GM18505 (cell line): Measurements from ENCODE around the gene ARHGAP22.

Experiments used
- ATAC-seq: cut with Tn5 transposase; IDR thresholded peaks from one replicate; pipeline ENCODE4 v1.9.1; 2021; ENCODE audit not compliant: unreplicated experiment
- POLR2A ChIP-seq: IDR thresholded peaks from 4 replicates; pipeline ENCODE4 v1.6.1; 2011; ENCODE audit warnings: borderline replicate concordance; ENCODE audit not compliant: insufficient read depth, insufficient read length; ENCODE audit errors: extremely low read depth

Gene ARHGAP22

GRCh38 chr10:48477141-48477540 is 127.7 kb downstream of the ARHGAP22 start:
- no peak for TF ChIP-seq POLR2A
- no peak for ATAC-seq

- no peak for TF ChIP-seq POLR2A
Observed at GRCh38 chr10:48476279-48476982, 128.4 kb downstream of the ARHGAP22 start.

GRCh38 chr10:48475943-48476278 is 129.0 kb downstream of the ARHGAP22 start:
- TF ChIP-seq POLR2A, result no peak
- ATAC-seq, result no peak

More at GRCh38 chr10:48476279-48476982, 128.4 kb downstream of the ARHGAP22 start:
- ATAC-seq, result no peak

- ATAC-seq, result no peak
- no peak for TF ChIP-seq POLR2A
Observed at GRCh38 chr10:48474765-48475365, 130.0 kb downstream of the ARHGAP22 start.

GRCh38 chr10:48473704-48474103 is 131.2 kb downstream of the ARHGAP22 start:
- no peak for TF ChIP-seq POLR2A

GRCh38 chr10:48472501-48473069 is 132.3 kb downstream of the ARHGAP22 start:
- TF ChIP-seq POLR2A, result no peak
- ATAC-seq, result no peak

More at GRCh38 chr10:48473704-48474103, 131.2 kb downstream of the ARHGAP22 start:
- ATAC-seq, result no peak

GRCh38 chr10:48470893-48471805 is 133.7 kb downstream of the ARHGAP22 start:
- ATAC-seq, result no peak
- no peak for TF ChIP-seq POLR2A

GRCh38 chr10:48470115-48470892 is 134.6 kb downstream of the ARHGAP22 start:
- ATAC-seq, result no peak
- TF ChIP-seq POLR2A, result no peak

GRCh38 chr10:48469516-48470020 is 135.3 kb downstream of the ARHGAP22 start:
- no peak for ATAC-seq
- no peak for TF ChIP-seq POLR2A

GRCh38 chr10:48468866-48469511 is 135.9 kb downstream of the ARHGAP22 start:
- no peak for TF ChIP-seq POLR2A
- ATAC-seq, result no peak

- ATAC-seq, result no peak
- TF ChIP-seq POLR2A, result no peak
Observed at GRCh38 chr10:48468130-48468790, 136.6 kb downstream of the ARHGAP22 start.
